ENCODE results near the gene NPHP4.

- TF ChIP-seq ATF1 (CRISPR knock-in tag; IDR thresholded peaks at IDR 0.05) (no peak), E2F4 (CRISPR knock-in tag; IDR thresholded peaks at IDR 0.05; ENCODE audit: borderline replicate concordance, low read depth) (no peak), CTCF (IDR thresholded peaks at IDR 0.05) (no peak), ZBTB43 (CRISPR knock-in tag; IDR thresholded peaks at IDR 0.05) (no peak), ATF2 (CRISPR knock-in tag; IDR thresholded peaks at IDR 0.05; ENCODE audit: borderline replicate concordance, low read depth) (no peak)
Observed at GRCh38 chr1:5885471-5886139, 106.6 kb downstream of the NPHP4 start.
